GM18861 (cell line): Measurements from ENCODE around the gene SAXO1.

Experiments used
- ATAC-seq: cut with Tn5 transposase; IDR thresholded peaks from one replicate; pipeline ENCODE4 v1.9.1; 2021; ENCODE audit not compliant: unreplicated experiment

The SAXO1 gene

GRCh38 chr9:18888290-18888689, 144.7 kb downstream of the SAXO1 start:
- ATAC-seq = no peak

GRCh38 chr9:18887546-18887945, 145.5 kb downstream of the SAXO1 start:
- no peak for ATAC-seq

- ATAC-seq = no peak
These were observed 151.3 kb downstream of the SAXO1 start for GRCh38 chr9:18881758-18882157.

- ATAC-seq = no peak
These were observed 155.0 kb downstream of the SAXO1 start for GRCh38 chr9:18877984-18878383.
